Loucy (cell line): ENCODE results near the gene MGAT1.

Experiments used
- EZH2phosphoT487 ChIP-seq: fragments of 200-600 bp; IDR thresholded peaks from 2 replicates; pipeline ENCODE4 v1.6.1; 2018; ENCODE audit warnings: antibody characterized with exemption, mild to moderate bottlenecking, moderate library complexity, borderline replicate concordance
- TF ChIP-seq, protein P1 (sequence below): fragments of 200-600 bp; sonication (generic); conservative IDR thresholded peaks from 2 replicates; pipeline ENCODE4 v1.5.1; 2014; ENCODE audit warnings: mild to moderate bottlenecking, antibody characterized with exemption, low read length

DNA sequence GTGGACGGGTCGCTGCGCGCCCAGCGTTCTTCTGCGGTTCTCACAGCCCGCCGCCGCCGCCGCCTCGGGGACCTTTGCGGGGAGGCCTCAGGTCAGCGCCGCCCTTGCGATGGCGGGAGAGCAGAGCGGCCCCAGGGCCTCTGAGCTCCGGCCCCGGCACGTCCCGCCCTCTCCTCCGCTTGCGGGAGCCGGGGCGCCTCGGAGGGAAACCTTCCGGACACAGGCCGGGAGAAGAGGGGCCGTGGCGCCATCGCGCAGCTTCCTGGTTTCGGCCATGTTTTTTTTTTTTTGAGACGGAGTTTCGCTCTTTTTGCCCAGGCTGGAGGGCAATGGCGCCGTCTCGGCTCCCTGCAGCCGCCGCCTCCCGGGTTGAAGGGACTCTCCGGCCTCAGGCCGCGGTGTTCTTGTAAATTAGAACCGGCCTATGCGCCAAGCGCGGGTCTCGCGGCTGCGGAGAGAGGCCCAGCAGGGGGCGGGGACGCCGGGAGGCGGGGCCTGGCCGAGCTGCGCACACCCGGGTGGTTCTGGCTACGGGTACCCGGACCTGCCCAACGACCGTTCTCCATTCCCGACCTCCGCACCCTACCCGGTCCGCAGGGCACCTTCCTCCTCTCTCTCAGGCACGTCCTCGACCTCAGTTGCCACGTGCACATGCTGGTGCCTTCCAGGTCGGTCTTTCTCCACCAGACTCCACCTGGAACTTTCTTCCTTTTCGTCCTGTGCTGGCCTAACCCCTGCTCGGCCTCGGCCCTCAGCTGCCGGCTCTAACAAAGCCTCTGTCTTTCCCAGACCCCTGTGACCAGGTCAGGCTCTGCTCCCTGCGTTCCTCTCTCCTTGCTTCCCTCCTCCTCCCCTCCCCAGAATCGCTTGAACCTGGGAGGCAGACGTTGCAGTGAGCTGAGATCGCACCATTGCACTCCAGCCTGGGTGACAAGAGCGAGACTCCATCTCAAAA is 28.8 kb upstream of the MGAT1 start:
- TF ChIP-seq, protein P1, sequence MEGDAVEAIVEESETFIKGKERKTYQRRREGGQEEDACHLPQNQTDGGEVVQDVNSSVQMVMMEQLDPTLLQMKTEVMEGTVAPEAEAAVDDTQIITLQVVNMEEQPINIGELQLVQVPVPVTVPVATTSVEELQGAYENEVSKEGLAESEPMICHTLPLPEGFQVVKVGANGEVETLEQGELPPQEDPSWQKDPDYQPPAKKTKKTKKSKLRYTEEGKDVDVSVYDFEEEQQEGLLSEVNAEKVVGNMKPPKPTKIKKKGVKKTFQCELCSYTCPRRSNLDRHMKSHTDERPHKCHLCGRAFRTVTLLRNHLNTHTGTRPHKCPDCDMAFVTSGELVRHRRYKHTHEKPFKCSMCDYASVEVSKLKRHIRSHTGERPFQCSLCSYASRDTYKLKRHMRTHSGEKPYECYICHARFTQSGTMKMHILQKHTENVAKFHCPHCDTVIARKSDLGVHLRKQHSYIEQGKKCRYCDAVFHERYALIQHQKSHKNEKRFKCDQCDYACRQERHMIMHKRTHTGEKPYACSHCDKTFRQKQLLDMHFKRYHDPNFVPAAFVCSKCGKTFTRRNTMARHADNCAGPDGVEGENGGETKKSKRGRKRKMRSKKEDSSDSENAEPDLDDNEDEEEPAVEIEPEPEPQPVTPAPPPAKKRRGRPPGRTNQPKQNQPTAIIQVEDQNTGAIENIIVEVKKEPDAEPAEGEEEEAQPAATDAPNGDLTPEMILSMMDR = no peak
- TF ChIP-seq EZH2phosphoT487 = no peak
